Lung (tissue), 12 donors: ENCODE results near the gene WASF2. TPM values are rescaled to one million over a fixed set of nuclear protein-coding genes. Genes with fewer than 3 reads are reported as not detected.

ENCODE experiments used
- ATAC-seq: fragments of 200-7000 bp; cut with Tn5 transposase; one replicate; pipeline ENCODE4 v1.9.1; 2020; ENCODE audit warnings: moderate number of reproducible peaks; ENCODE audit not compliant: insufficient read depth, low FRiP score
- DNase-seq, 3 donors: peaks; one replicate each; pipeline ENCODE4 v3.0.0-alpha.2; 2013 to 2017
- H3K27ac ChIP-seq, 2 donors: one replicate each; pipeline ENCODE4 v1.5.1; 2013; ENCODE audit warnings: mild to moderate bottlenecking in 2 of 2, moderate library complexity in 2 of 2, control low read depth in 1 of 2, inconsistent platforms in 1 of 2, low read depth in 1 of 2, low read length in 1 of 2
- H3K27me3 ChIP-seq, 3 donors: one replicate each; pipeline ENCODE4 v1.5.1; 2013; ENCODE audit warnings: low read length in 2 of 3; ENCODE audit not compliant: control insufficient read depth in 3 of 3, insufficient read depth in 3 of 3
- H3K36me3 ChIP-seq, 4 donors: one replicate each; pipeline ENCODE4 v1.5.1; 2013; ENCODE audit warnings: low read length in 4 of 4, mild to moderate bottlenecking in 1 of 4, moderate library complexity in 1 of 4; ENCODE audit not compliant: control insufficient read depth in 4 of 4, insufficient read depth in 4 of 4
- H3K4me1 ChIP-seq, 5 donors: one replicate each; pipeline ENCODE4 v1.5.1; 2013; ENCODE audit warnings: low read length in 5 of 5, mild to moderate bottlenecking in 2 of 5, moderate library complexity in 1 of 5; ENCODE audit not compliant: control insufficient read depth in 5 of 5, insufficient read depth in 5 of 5
- H3K4me3 ChIP-seq: one replicate; pipeline ENCODE4 v1.5.1; 2013; ENCODE audit warnings: mild to moderate bottlenecking, control low read depth, moderate library complexity
- H3K9ac ChIP-seq, 2 donors: one replicate each; pipeline ENCODE4 v1.5.1; 2013; ENCODE audit warnings: low read length in 2 of 2, control low read depth in 1 of 2; ENCODE audit not compliant: insufficient read depth in 1 of 2
- H3K9me3 ChIP-seq, 4 donors: one replicate each; pipeline ENCODE4 v1.5.1; 2013; ENCODE audit warnings: low read length in 3 of 4, mild to moderate bottlenecking in 1 of 4, moderate library complexity in 1 of 4; ENCODE audit not compliant: control insufficient read depth in 4 of 4, insufficient read depth in 3 of 4
- WGBS, 2 donors: extraction: QIAGEN DNeasy Blood & Tissue Kit; methylation state at CpG; one replicate each; pipeline ENCODE4 v1.1.7; 2013; 5-methylcytosine and 5-hydroxymethylcytosine counted together
- polyA plus RNA-seq, 2 donors: library from polyadenylated mRNA; stranded (reverse); fragments of 200-250 nt; gene quantifications; one replicate each; pipeline ENCODE4 v1.2.1, GENCODE V29; 2013
- total RNA-seq, 2 donors: library from RNA; depleted of rRNA in 1 of 2; stranded (reverse); fragments of >200 nt in 1 of 2; gene quantifications; one replicate each; pipeline ENCODE4 v1.2.1, GENCODE V29; 2014 to 2021
- TF ChIP-seq, protein P1 (sequence below): IDR thresholded peaks from 2 replicates; pipeline ENCODE4 v1.5.1; 2012; ENCODE audit warnings: mild to moderate bottlenecking; ENCODE audit errors: control extremely low read depth, extremely low read depth
- donor health status: control.
- donor health status: control.
- donor health status: Bipolar disorder and iron deficiency.
- donor health status: healthy.
- donor health status: DM: yes; HTN: yes; CAD: no.

Gene WASF2
- total and polyA plus RNA-seq, 4 donors: 27.3 to 136 (median 49.5) TPM

DNA sequence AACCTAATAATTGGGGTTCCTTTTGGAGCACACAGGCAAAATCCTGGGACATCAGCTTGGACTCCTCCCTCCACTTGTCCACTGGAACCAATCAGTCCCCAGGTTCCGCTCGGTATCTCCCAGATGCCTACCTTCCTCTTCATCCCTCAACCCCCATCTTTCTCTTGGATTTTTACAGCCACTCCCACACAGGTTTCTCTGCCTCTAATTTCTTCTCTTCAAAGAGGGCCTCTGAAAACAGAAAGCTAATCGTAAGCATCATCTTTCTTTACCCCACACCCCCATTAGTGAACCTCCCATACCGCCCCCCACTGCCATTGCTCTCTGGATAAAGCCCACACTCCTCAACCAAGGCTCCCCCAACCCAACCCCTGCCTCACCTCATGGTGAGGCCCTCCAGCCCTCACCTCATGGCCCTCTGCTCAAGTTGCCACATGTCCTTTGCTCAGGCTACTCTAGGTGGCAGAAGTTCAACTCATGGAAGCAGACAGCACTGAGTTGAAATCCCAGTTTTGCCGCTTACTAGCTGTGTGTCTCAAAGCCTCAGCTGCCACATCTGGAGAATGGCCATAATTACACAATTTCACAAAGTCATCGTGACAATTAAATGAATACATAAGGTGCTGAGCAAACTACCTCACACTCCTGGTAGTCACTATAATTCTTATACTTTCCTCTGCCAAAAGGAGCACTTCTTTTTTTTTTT is 18.1 kb upstream of the WASF2 start:
- Histone ChIP-seq H3K27ac (no peak overlapping the region), H3K9me3 (no peaks in the 10 kb centered on the region), H3K27me3 (no peaks in the 10 kb centered on the region), H3K9ac (no peak overlapping the region), H3K36me3 (no peaks in the 10 kb centered on the region), H3K4me1 (peaks cover 0 to 19% (median 10%) of the 10 kb centered on the region in 5 donors), H3K4me3 (no peak overlapping the region)
- 89 to 90% methylated on average over 6 of the region's 6 CpGs for WGBS, 2 donors
- TF ChIP-seq, protein P1, sequence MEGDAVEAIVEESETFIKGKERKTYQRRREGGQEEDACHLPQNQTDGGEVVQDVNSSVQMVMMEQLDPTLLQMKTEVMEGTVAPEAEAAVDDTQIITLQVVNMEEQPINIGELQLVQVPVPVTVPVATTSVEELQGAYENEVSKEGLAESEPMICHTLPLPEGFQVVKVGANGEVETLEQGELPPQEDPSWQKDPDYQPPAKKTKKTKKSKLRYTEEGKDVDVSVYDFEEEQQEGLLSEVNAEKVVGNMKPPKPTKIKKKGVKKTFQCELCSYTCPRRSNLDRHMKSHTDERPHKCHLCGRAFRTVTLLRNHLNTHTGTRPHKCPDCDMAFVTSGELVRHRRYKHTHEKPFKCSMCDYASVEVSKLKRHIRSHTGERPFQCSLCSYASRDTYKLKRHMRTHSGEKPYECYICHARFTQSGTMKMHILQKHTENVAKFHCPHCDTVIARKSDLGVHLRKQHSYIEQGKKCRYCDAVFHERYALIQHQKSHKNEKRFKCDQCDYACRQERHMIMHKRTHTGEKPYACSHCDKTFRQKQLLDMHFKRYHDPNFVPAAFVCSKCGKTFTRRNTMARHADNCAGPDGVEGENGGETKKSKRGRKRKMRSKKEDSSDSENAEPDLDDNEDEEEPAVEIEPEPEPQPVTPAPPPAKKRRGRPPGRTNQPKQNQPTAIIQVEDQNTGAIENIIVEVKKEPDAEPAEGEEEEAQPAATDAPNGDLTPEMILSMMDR: no peak
- DNase-seq (no peak), ATAC-seq (no peak)

DNA sequence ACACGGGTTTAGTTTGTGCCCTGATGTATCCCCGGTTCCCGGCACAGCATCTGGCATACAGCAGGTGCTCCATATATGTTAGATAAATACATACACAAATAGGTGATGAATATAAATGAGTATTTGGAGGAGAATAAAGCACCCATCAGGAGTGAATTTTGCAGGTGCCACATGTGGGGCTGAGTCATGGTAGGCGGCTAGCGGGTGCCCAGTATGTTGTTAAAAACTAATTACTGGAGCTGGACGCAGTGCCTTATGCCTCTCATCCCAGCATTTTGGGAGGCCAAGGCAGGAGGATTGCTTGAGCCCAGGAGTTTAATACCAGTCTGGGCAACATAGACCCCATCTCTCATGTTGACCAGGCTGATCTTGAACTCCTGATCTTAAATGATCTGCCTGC is 16.7 kb upstream of the WASF2 start:
- WGBS, 2 donors: 94% methylated on average over 6 of the region's 6 CpGs
- Histone ChIP-seq H3K9me3 (no peaks in the 10 kb centered on the region), H3K9ac (no peak overlapping the region), H3K4me3 (no peak overlapping the region), H3K27me3 (no peaks in the 10 kb centered on the region), H3K27ac (no peak overlapping the region), H3K36me3 (no peaks in the 10 kb centered on the region), H3K4me1 (peaks cover 0 to 19% (median 10%) of the 10 kb centered on the region in 5 donors)
- ATAC-seq (no peak), DNase-seq (no peak)
- TF ChIP-seq, protein P1: no peak

DNA sequence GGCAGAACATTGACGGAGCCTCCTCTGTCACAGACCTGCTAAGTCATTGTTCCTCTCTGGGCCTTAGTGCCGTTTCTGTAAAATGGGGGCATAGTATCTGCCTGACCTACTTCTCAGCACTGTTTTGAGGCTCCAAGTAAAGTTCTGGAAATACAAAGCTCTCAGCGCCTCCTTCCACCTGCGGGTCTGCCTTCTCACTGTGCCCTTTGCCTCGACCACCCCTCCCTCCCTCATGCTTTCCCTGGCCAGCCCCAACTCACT is 15.4 kb upstream of the WASF2 start:
- Histone ChIP-seq H3K9ac (peak overlapping the region in 1 of 2 donors; percentile 70), H3K27ac (peak overlapping the region; percentile 85 to 91)
- WGBS, 2 donors: 69 to 78% methylated on average over 5 of the region's 5 CpGs

More for the DNA sequence above, 15.4 kb upstream of the WASF2 start:
- Histone ChIP-seq H3K9me3 (no peaks in the 10 kb centered on the region), H3K4me1 (peaks cover 0 to 19% (median 10%) of the 10 kb centered on the region in 5 donors), H3K27me3 (no peaks in the 10 kb centered on the region), H3K4me3 (no peak overlapping the region), H3K36me3 (no peaks in the 10 kb centered on the region)
- TF ChIP-seq, protein P1: no peak
- no peak for ATAC-seq
- DNase-seq: no peak
